ENCODE results near the gene TMEM183A.

The TMEM183A gene

GRCh38 chr1:203041351-203041932 lies 34.3 kb downstream of the TMEM183A start:
- TF ChIP-seq POLR2A (IDR thresholded peaks at IDR 0.05; ENCODE audit: low read length) (no peak), GATA1 (IDR thresholded peaks at IDR 0.05; ENCODE audit: low read depth, low read length) (no peak)

GRCh38 chr1:203043830-203044545 lies 36.8 kb downstream of the TMEM183A start:
- TF ChIP-seq POLR2A (IDR thresholded peaks at IDR 0.05; ENCODE audit: low read length) (no peak), GATA1 (IDR thresholded peaks at IDR 0.05; ENCODE audit: low read depth, low read length) (no peak)
- DNase-seq = no peak

More at GRCh38 chr1:203041351-203041932, 34.3 kb downstream of the TMEM183A start:
- no peak for DNase-seq

- DNase-seq = no peak
- no peak for TF ChIP-seq POLR2A (IDR thresholded peaks at IDR 0.05; ENCODE audit: low read length)
- TF ChIP-seq GATA1 (IDR thresholded peaks at IDR 0.05; ENCODE audit: low read depth, low read length) = no peak
Observed at GRCh38 chr1:203044546-203045250, 37.5 kb downstream of the TMEM183A start.

- no peak for DNase-seq
- no peak for TF ChIP-seq POLR2A (IDR thresholded peaks at IDR 0.05; ENCODE audit: low read length)
- no peak for TF ChIP-seq GATA1 (IDR thresholded peaks at IDR 0.05; ENCODE audit: low read depth, low read length)
Observed at GRCh38 chr1:203045336-203045735, 38.2 kb downstream of the TMEM183A start.

- no peak for DNase-seq
- TF ChIP-seq GATA1 (IDR thresholded peaks at IDR 0.05; ENCODE audit: low read depth, low read length) = no peak
- TF ChIP-seq POLR2A (IDR thresholded peaks at IDR 0.05; ENCODE audit: low read length) = no peak
Observed at GRCh38 chr1:203045821-203046594, 38.8 kb downstream of the TMEM183A start.

GRCh38 chr1:203046984-203047630 lies 39.9 kb downstream of the TMEM183A start:
- TF ChIP-seq POLR2A (IDR thresholded peaks at IDR 0.05; ENCODE audit: low read length) (no peak), GATA1 (IDR thresholded peaks at IDR 0.05; ENCODE audit: low read depth, low read length) (no peak)
- DNase-seq = no peak

- TF ChIP-seq POLR2A (IDR thresholded peaks at IDR 0.05; ENCODE audit: low read length) (no peak), GATA1 (IDR thresholded peaks at IDR 0.05; ENCODE audit: low read depth, low read length) (no peak)
- no peak for DNase-seq
Observed at GRCh38 chr1:203048086-203048485, 40.9 kb downstream of the TMEM183A start.

- TF ChIP-seq GATA1 (IDR thresholded peaks at IDR 0.05; ENCODE audit: low read depth, low read length) (no peak), POLR2A (IDR thresholded peaks at IDR 0.05; ENCODE audit: low read length) (no peak)
- DNase-seq = no peak
Observed at GRCh38 chr1:203048555-203049051, 41.4 kb downstream of the TMEM183A start.

GRCh38 chr1:203049077-203049476 lies 41.9 kb downstream of the TMEM183A start:
- TF ChIP-seq POLR2A (IDR thresholded peaks at IDR 0.05; ENCODE audit: low read length) (no peak), GATA1 (IDR thresholded peaks at IDR 0.05; ENCODE audit: low read depth, low read length) (no peak)

GRCh38 chr1:203049576-203050180 lies 42.5 kb downstream of the TMEM183A start:
- TF ChIP-seq GATA1 (IDR thresholded peaks at IDR 0.05; ENCODE audit: low read depth, low read length) (no peak), POLR2A (IDR thresholded peaks at IDR 0.05; ENCODE audit: low read length) (no peak)
- DNase-seq = no peak

More at GRCh38 chr1:203049077-203049476, 41.9 kb downstream of the TMEM183A start:
- no peak for DNase-seq

GRCh38 chr1:203050826-203051225 lies 43.7 kb downstream of the TMEM183A start:
- TF ChIP-seq GATA1 (IDR thresholded peaks at IDR 0.05; ENCODE audit: low read depth, low read length) (no peak), POLR2A (IDR thresholded peaks at IDR 0.05; ENCODE audit: low read length) (no peak)
- no peak for DNase-seq

- no peak for TF ChIP-seq GATA1 (IDR thresholded peaks at IDR 0.05; ENCODE audit: low read depth, low read length)
- no peak for TF ChIP-seq POLR2A (IDR thresholded peaks at IDR 0.05; ENCODE audit: low read length)
- DNase-seq = no peak
Observed at GRCh38 chr1:203051841-203052324, 44.7 kb downstream of the TMEM183A start.

GRCh38 chr1:203052601-203053000 lies 45.4 kb downstream of the TMEM183A start:
- TF ChIP-seq POLR2A (IDR thresholded peaks at IDR 0.05; ENCODE audit: low read length) = no peak
- TF ChIP-seq GATA1 (IDR thresholded peaks at IDR 0.05; ENCODE audit: low read depth, low read length) = no peak
- no peak for DNase-seq

Measured in erythroblast (primary cell).